Psoas muscle (tissue), 8 donors: ENCODE data around the gene SDE2. TPM values are rescaled to one million over a fixed set of nuclear protein-coding genes. Genes with fewer than 3 reads are reported as not detected.
A peak's percentile ranks its signal among the peaks of the same experiment; 100 is the strongest.
"Not testable (repeated sequence)": the region's sequence is repeated elsewhere in the genome, so short reads cannot be mapped to it uniquely, and the experiment has no call there.

Experiments used
- ATAC-seq, 4 donors: fragments of 200-7000 bp; cut with Tn5 transposase; one replicate each; pipeline ENCODE4 v1.9.1; 2020; ENCODE audit warnings: moderate library complexity in 3 of 4, mild to moderate bottlenecking in 2 of 4
- DNase-seq, 2 donors: peaks; one replicate each; pipeline ENCODE4 v3.0.0-alpha.2; 2020
- H3K27ac ChIP-seq: fragments of 200-600 bp; one replicate; pipeline ENCODE4 v1.8.0; 2022
- H3K27me3 ChIP-seq, 3 donors: fragments of 200-600 bp in 1 of 3; one replicate each; pipeline versions ENCODE4 v1.6.1 to v1.8.0; 2013 to 2022; ENCODE audit warnings: low read length in 2 of 3, mild to moderate bottlenecking in 2 of 3, moderate library complexity in 1 of 3; ENCODE audit not compliant: insufficient read depth in 3 of 3
- H3K36me3 ChIP-seq, 2 donors: fragments of 200-600 bp in 1 of 2; one replicate each; pipeline versions ENCODE4 v1.6.1 to v1.8.0; 2013 to 2022; ENCODE audit warnings: low read depth in 1 of 2, mild to moderate bottlenecking in 1 of 2, moderate library complexity in 1 of 2; ENCODE audit not compliant: insufficient read depth in 1 of 2
- H3K4me1 ChIP-seq: fragments of 200-600 bp; one replicate; pipeline ENCODE4 v1.8.0; 2022
- H3K4me3 ChIP-seq: fragments of 200-600 bp; one replicate; pipeline ENCODE4 v1.8.0; 2022; ENCODE audit warnings: mild to moderate bottlenecking
- H3K9me3 ChIP-seq: fragments of 200-600 bp; one replicate; pipeline ENCODE4 v1.8.0; 2022
- CTCF ChIP-seq: fragments of 200-600 bp; IDR thresholded peaks from one replicate; pipeline ENCODE4 v1.8.0; 2022; ENCODE audit warnings: antibody characterized with exemption
- WGBS, 3 donors: extraction: QIAGEN DNeasy Blood & Tissue Kit; methylation state at CpG; one replicate each; pipeline versions ENCODE4 v1.1.6 to v1.1.7; 2013; 5-methylcytosine and 5-hydroxymethylcytosine counted together
- intact Hi-C, 2 donors: fragments of 100-400 bp; cut with DNase I; formaldehyde crosslinking; loops; one replicate each; pipeline versions ENCODE4 v1.11.0 to v1.14.2; 2022
- polyA plus RNA-seq, 3 donors: library from polyadenylated mRNA; stranded (reverse); fragments of 200-250 nt; gene quantifications; one replicate each; pipeline ENCODE4 v1.2.3, GENCODE V29; 2013
- total RNA-seq, 4 donors: library from RNA; stranded (reverse); fragmentation: NEBNext Ultra II Directional in 2 of 4; extraction: Animal tissue kit (Norgen Biotek cat#: 25700) in 2 of 4; gene quantifications; one replicate each; pipeline versions ENCODE4 v1.2.1 to v1.2.4, GENCODE V29; 2021 to 2023
- donor health status: healthy with polysubstance abuse.
- donor health status: DM: no; HTN: no; CAD: no; lungs with moderate emphysema.
- donor health status: Bipolar disorder and iron deficiency.
- donor health status: healthy.
- donor health status: DM: yes; HTN: yes; CAD: no.
- donor health status: DM: no; HTN: no; CAD: no.
- donor health status: DM: no; HTN: no; CAD: no.
- donor health status: DM: yes; HTN: yes; CAD: no.

SDE2 gene
- total and polyA plus RNA-seq, 7 donors = 8.1 to 27.7 (median 19.5) TPM

GRCh38 chr1:225974454-225974853 is 24.7 kb downstream of the SDE2 start:
- peaks cover under 1% of the 10 kb centered on the region for H3K4me1 ChIP-seq
- 84 to 93% (median 90%) methylated on average over 9 to 10 of the region's 10 CpGs for WGBS, 3 donors
- DNase-seq = peak in 1 of 2 donors; percentile 17
- H3K4me3 ChIP-seq = no peak overlapping the region
- no peaks in the 10 kb centered on the region for H3K27me3 ChIP-seq
- H3K36me3 ChIP-seq = peaks cover 0 to 6% of the 10 kb centered on the region in 2 donors
- intact Hi-C loops = loop anchor here in 1 of 2 donors (10.0 kb wide), 2 partner anchors 100 to 200 kb away; partner anchors contain the start of gene SRP9
- H3K27ac ChIP-seq = no peak overlapping the region
- no peak for ATAC-seq
- no peak for TF ChIP-seq CTCF
- H3K9me3 ChIP-seq = no peaks in the 10 kb centered on the region

DNA sequence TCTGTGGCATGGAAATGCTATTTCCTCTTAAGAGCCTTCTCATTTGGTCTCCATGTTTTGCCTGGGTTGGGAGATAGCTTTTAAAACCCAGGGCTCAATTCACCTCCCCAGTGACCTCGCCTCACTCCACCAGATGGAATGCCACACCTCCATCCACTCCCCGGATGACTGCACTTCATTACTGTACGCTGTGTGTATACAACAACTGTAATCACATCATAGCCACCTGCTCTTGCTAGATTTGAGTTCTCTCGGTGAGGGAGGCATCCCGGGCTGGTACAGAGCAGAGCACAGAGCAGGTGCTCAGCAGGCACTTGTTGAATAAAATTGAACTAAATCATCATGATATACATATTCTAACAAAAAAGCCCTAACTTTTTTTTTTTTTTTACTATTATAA is 26.0 kb downstream of the SDE2 start:
- TF ChIP-seq CTCF = no peak
- Histone ChIP-seq H3K4me1 (no peaks in the 10 kb centered on the region), H3K9me3 (no peaks in the 10 kb centered on the region), H3K27me3 (no peaks in the 10 kb centered on the region), H3K27ac (no peak overlapping the region), H3K36me3 (peaks cover 0 to under 1% of the 10 kb centered on the region in 2 donors), H3K4me3 (no peak overlapping the region)
- intact Hi-C loops = loop anchor here in 1 of 2 donors (10.0 kb wide), 2 partner anchors 98 to 198 kb away; partner anchors contain the start of gene SRP9
- 68 to 77% (median 77%) methylated on average over 5 of the region's 5 CpGs for WGBS, 3 donors
- DNase-seq = peak in 1 of 2 donors; percentile 3
- ATAC-seq = no peak

DNA sequence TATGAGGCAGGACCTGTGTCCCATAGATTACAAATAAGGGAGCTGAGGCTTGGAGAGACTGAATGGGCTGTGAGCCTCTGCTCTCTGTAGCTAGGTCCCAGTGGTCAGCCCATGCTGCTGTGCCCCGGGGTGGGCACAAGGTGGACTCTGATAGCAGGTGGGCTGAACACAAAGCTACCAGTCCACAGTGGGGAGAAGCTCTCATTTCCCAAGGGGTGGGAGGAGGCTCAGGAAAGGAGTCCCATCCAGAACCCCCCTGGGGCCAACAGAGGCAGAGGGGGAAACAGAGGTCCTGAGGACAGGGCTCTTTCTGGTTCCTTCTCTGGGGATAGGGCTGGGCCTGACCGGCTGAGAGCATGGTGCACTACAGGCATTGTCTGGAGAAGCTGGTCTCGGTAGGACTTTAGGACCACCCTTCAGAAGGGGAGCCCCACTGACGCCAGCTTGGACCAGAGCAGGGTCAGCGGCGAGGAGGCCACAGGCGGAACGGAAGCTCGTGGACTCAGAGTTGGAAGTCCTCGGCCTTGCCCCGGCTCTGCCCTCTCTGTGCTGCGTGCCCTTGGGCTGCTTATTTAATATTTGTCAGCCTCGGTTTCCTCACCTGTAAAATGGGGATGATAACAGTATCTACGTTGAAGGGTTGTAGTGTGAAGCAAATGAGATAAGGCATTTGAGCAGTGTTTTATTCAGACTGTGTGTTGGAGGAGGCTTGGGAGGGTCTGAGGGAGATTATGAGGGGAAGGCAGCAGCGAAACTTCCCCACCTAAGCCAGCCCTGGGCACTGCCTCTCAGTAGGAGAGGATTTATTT is 26.6 kb downstream of the SDE2 start:
- Histone ChIP-seq H3K4me3 (no peak overlapping the region), H3K9me3 (no peaks in the 10 kb centered on the region), H3K27ac (no peak overlapping the region), H3K36me3 (no peaks in the 10 kb centered on the region), H3K27me3 (no peaks in the 10 kb centered on the region), H3K4me1 (no peaks in the 10 kb centered on the region)
- DNase-seq (peak in 1 of 2 donors; percentile 22), ATAC-seq (no peak)
- WGBS, 3 donors = 89 to 92% (median 91%) methylated on average over 15 of the region's 15 CpGs
- intact Hi-C loops = loop anchor here in 1 of 2 donors (10.0 kb wide), 2 partner anchors 98 to 198 kb away; partner anchors contain the start of gene SRP9
- TF ChIP-seq CTCF = no peak

DNA sequence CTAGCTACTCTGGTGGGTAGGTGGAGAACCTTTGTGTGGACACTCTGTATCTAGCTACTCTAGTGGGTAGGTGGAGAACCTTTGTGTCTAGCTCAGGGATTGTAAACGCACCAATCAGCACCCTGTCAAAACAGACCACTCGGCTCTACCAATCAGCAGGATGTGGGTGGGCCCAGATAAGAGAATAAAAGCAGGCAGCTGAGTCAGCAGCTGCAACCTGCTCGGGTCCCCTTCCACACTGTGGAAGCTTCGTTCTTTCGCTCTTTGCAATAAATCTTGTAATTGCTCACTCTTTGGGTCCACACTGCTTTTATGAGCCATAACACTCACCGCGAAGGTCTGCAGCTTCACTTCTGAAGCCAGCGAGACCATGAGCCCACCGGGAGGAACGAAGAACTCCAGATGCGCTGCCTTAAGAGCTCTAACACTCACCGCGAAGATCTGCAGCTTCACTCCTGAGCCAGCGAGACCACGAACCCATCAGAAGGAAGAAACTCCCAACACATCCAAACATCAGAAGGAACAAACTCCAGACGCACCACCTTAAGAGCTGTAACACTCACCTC is 28.5 kb downstream of the SDE2 start:
- H3K4me1 ChIP-seq, ATAC-seq, H3K27ac ChIP-seq, H3K27me3 ChIP-seq, H3K36me3 ChIP-seq, H3K9me3 ChIP-seq, H3K4me3 ChIP-seq: not testable (repeated sequence)
- intact Hi-C loops = loop anchor here in 1 of 2 donors (10.0 kb wide), 2 partner anchors 96 to 196 kb away; partner anchors contain the start of gene SRP9
- 73 to 80% (median 77%) methylated on average over 16 of the region's 16 CpGs for WGBS, 3 donors
- DNase-seq = peak in 1 of 2 donors; percentile 25

- WGBS, 3 donors = 93 to 97% (median 93%) methylated on average over 17 to 28 of the region's 28 CpGs
- H3K36me3 ChIP-seq, H3K4me3 ChIP-seq, H3K27ac ChIP-seq, H3K4me1 ChIP-seq, ATAC-seq, H3K27me3 ChIP-seq, H3K9me3 ChIP-seq: not testable (repeated sequence)
- intact Hi-C loops = loop anchor here in 1 of 2 donors (10.0 kb wide), 2 partner anchors 95 to 195 kb away; partner anchors contain the start of gene SRP9
- peak in 1 of 2 donors; percentile 28 for DNase-seq
Measured at GRCh38 chr1:225969751-225970150, 29.4 kb downstream of the SDE2 start.
